HFFc6 (cell line): ENCODE results near the gene SMIM11. TPM values are rescaled to one million over a fixed set of nuclear protein-coding genes. Genes with fewer than 3 reads are reported as not detected.

Experiments used
- DNase-seq: peaks from one replicate; pipeline ENCODE4 v3.0.0-alpha.2; 2018
- H3K27ac Mint-ChIP-seq: 2 replicates; pipeline ENCODE4 v1.8.0; 2020; ENCODE audit warnings: mild to moderate bottlenecking, mixed read lengths
- H3K27me3 Mint-ChIP-seq: 2 replicates; pipeline ENCODE4 v1.8.0; 2021; ENCODE audit warnings: mild to moderate bottlenecking, moderate library complexity, mixed read lengths; ENCODE audit not compliant: insufficient read depth
- H3K36me3 Mint-ChIP-seq: 2 replicates; pipeline ENCODE4 v1.8.0; 2021; ENCODE audit warnings: low read depth, mixed read lengths
- H3K4me1 Mint-ChIP-seq: 2 replicates; pipeline ENCODE4 v1.8.0; 2020; ENCODE audit warnings: low read depth, mixed read lengths
- H3K4me3 Mint-ChIP-seq: 2 replicates; pipeline ENCODE4 v1.8.0; 2020; ENCODE audit warnings: mild to moderate bottlenecking, moderate library complexity, mixed read lengths
- H3K9me3 Mint-ChIP-seq: 2 replicates; pipeline ENCODE4 v1.8.0; 2020; ENCODE audit warnings: mild to moderate bottlenecking, mixed read lengths
- CTCF ChIP-seq: fragments of 200-600 bp; sonication (generic); IDR thresholded peaks from 2 replicates; pipeline ENCODE4 v1.5.0; 2021; ENCODE audit warnings: antibody characterized with exemption, mild to moderate bottlenecking
- total RNA-seq, 6 experiments: library from RNA; stranded (reverse); fragmentation: NEBNext Ultra II Directional; extraction: Animal tissue kit (Norgen Biotek cat#: 25700); gene quantifications; 2 replicates in 1 of 6; 3 replicates in 5 of 6; pipeline ENCODE4 v1.2.3, GENCODE V29; 2021

The SMIM11 gene
- total RNA-seq, 6 experiments from 2014 or later, result 3.1 to 18.6 (median 10.2) TPM

GRCh38 chr21:34345892-34346291, 29.4 kb upstream of the SMIM11 start:
- Mint-ChIP-seq H3K27ac (peak overlapping the region; percentile 32; the same call in 1 of the 2 replicates), H3K36me3 (no peaks in the 10 kb centered on the region), H3K4me1 (peaks cover 24% of the 10 kb centered on the region), H3K9me3 (no peaks in the 10 kb centered on the region), H3K4me3 (peak overlapping the region; percentile 46), H3K27me3 (peaks cover 29% of the 10 kb centered on the region)
- TF ChIP-seq CTCF, result no peak
- DNase-seq, result peak; percentile 5

- no peak for DNase-seq
- H3K4me1 Mint-ChIP-seq, result peaks cover 24% of the 10 kb centered on the region
- H3K9me3 Mint-ChIP-seq, result no peaks in the 10 kb centered on the region
- H3K27me3 Mint-ChIP-seq, result peaks cover 19% of the 10 kb centered on the region
- H3K36me3 Mint-ChIP-seq, result no peaks in the 10 kb centered on the region
- H3K27ac Mint-ChIP-seq, result no peak overlapping the region
- no peak overlapping the region for H3K4me3 Mint-ChIP-seq
- TF ChIP-seq CTCF, result no peak
Measured at GRCh38 chr21:34348890-34349519, 26.3 kb upstream of the SMIM11 start.

GRCh38 chr21:34351786-34352241, 23.5 kb upstream of the SMIM11 start:
- TF ChIP-seq CTCF, result peak; percentile 81
- Mint-ChIP-seq H3K4me3 (no peak overlapping the region), H3K9me3 (no peaks in the 10 kb centered on the region), H3K27ac (no peak overlapping the region), H3K4me1 (no peaks in the 10 kb centered on the region), H3K36me3 (no peaks in the 10 kb centered on the region), H3K27me3 (peaks cover 27% of the 10 kb centered on the region)
- peak; percentile 34 for DNase-seq

GRCh38 chr21:34352556-34352955, 22.8 kb upstream of the SMIM11 start:
- Mint-ChIP-seq H3K9me3 (no peaks in the 10 kb centered on the region), H3K4me1 (no peaks in the 10 kb centered on the region), H3K27ac (no peak overlapping the region), H3K27me3 (peaks cover 30% of the 10 kb centered on the region), H3K36me3 (no peaks in the 10 kb centered on the region), H3K4me3 (no peak overlapping the region)
- no peak for DNase-seq
- no peak for TF ChIP-seq CTCF

GRCh38 chr21:34353182-34353581, 22.1 kb upstream of the SMIM11 start:
- TF ChIP-seq CTCF, result no peak
- H3K4me1 Mint-ChIP-seq, result no peaks in the 10 kb centered on the region
- no peak overlapping the region for H3K4me3 Mint-ChIP-seq
- H3K27ac Mint-ChIP-seq, result no peak overlapping the region
- no peak for DNase-seq
- H3K9me3 Mint-ChIP-seq, result no peaks in the 10 kb centered on the region
- H3K36me3 Mint-ChIP-seq, result no peaks in the 10 kb centered on the region
- peaks cover 32% of the 10 kb centered on the region for H3K27me3 Mint-ChIP-seq
